ENCODE data around the gene SLC27A3. TPM values are rescaled to one million over a fixed set of nuclear protein-coding genes. Genes with fewer than 3 reads are reported as not detected.
A peak's percentile ranks its signal among the peaks of the same experiment; 100 is the strongest.

SLC27A3 gene
- total RNA-seq, 1 experiment from 2014 or later, result 14.4 TPM

GRCh38 chr1:153776352-153776751 is 1.1 kb downstream of the SLC27A3 start:
- Histone ChIP-seq H3K4me2 (peak overlapping the region; percentile 93), H4K20me1 (ENCODE audit: insufficient read depth) (0 out of 2 replicates have a peak, but pooled peaks cover 4% of the 10 kb centered on the region), H3K27ac (no peak overlapping the region), H3K27me3 (ENCODE audit: insufficient read depth, low read depth) (no peaks in the 10 kb centered on the region), H3K79me2 (ENCODE audit: low read depth) (no peaks in the 10 kb centered on the region), H3K9me3 (ENCODE audit: insufficient read depth, low read depth) (no peaks in the 10 kb centered on the region), H3K4me3 (peak overlapping the region; percentile 89; the same call in 1 of the 2 replicates), H3F3A (ENCODE audit: insufficient read depth, low read depth) (peaks cover 13% of the 10 kb centered on the region; the same call in 1 of the 2 replicates), H3K36me3 (ENCODE audit: low read depth) (no peaks in the 10 kb centered on the region), H2AFZ (peak overlapping the region; percentile 80), H3K9me2 (ENCODE audit: insufficient read depth) (no peaks in the 10 kb centered on the region), H3K4me1 (replicated peaks; ENCODE audit: insufficient read depth) (0 out of 2 replicates have a peak, but pooled peaks cover 12% of the 10 kb centered on the region)
- intact Hi-C loops (cut with micrococcal nuclease; ENCODE audit: unreplicated experiment), result loop anchor here (5.0 kb wide), 1 partner anchor 211 kb away; the partner anchor contains the start of gene RAB13
- TF ChIP-seq, protein P1, sequence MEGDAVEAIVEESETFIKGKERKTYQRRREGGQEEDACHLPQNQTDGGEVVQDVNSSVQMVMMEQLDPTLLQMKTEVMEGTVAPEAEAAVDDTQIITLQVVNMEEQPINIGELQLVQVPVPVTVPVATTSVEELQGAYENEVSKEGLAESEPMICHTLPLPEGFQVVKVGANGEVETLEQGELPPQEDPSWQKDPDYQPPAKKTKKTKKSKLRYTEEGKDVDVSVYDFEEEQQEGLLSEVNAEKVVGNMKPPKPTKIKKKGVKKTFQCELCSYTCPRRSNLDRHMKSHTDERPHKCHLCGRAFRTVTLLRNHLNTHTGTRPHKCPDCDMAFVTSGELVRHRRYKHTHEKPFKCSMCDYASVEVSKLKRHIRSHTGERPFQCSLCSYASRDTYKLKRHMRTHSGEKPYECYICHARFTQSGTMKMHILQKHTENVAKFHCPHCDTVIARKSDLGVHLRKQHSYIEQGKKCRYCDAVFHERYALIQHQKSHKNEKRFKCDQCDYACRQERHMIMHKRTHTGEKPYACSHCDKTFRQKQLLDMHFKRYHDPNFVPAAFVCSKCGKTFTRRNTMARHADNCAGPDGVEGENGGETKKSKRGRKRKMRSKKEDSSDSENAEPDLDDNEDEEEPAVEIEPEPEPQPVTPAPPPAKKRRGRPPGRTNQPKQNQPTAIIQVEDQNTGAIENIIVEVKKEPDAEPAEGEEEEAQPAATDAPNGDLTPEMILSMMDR (conservative IDR thresholded peaks at IDR 0.05), result no peak
- no peak for TF ChIP-seq EZH2 (IDR thresholded peaks at IDR 0.05; ENCODE audit: low read depth)
- no TSS peak for BruUV-seq (replicated peaks)
- DNase-seq, result no peak
- ChIA-PET CTCF (no interaction called here), POLR2A (ENCODE audit: unreplicated experiment) (interaction anchor here (0.6 kb wide), 1 partner anchor 9 kb away, joined by 3 read pairs; no protein-coding TSS in a partner anchor)

DNA sequence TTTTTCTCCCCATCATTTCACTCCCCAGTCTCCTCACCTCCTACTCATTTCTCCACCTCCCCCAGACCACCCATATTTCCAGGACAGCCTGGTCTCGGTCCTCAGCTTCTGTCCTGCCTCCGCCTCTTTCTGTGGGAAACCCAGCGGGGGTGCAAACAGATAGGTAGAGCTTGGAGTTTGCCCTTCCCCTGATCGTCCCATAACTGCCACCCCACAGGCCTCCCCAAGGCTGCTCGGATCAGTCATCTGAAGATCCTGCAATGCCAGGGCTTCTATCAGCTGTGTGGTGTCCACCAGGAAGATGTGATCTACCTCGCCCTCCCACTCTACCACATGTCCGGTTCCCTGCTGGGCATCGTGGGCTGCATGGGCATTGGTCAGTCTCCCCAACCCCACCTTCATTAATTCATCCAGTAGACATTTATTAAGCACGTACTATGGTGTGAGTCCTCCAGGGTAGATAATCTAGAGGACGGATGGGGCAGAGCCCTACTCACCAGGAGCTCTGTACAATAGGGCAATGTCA is 1.7 kb downstream of the SLC27A3 start:
- BruUV-seq (replicated peaks), result no TSS peak
- Histone ChIP-seq H3F3A (ENCODE audit: insufficient read depth, low read depth) (peaks cover 13% of the 10 kb centered on the region; the same call in 1 of the 2 replicates), H3K4me3 (no peak overlapping the region), H3K27me3 (ENCODE audit: insufficient read depth, low read depth) (no peaks in the 10 kb centered on the region), H4K20me1 (ENCODE audit: insufficient read depth) (0 out of 2 replicates have a peak, but pooled peaks cover 4% of the 10 kb centered on the region), H3K4me1 (replicated peaks; ENCODE audit: insufficient read depth) (0 out of 2 replicates have a peak, but pooled peaks cover 12% of the 10 kb centered on the region), H3K27ac (no peak overlapping the region), H3K79me2 (ENCODE audit: low read depth) (no peaks in the 10 kb centered on the region), H3K9me3 (ENCODE audit: insufficient read depth, low read depth) (no peaks in the 10 kb centered on the region), H3K9me2 (ENCODE audit: insufficient read depth) (no peaks in the 10 kb centered on the region), H2AFZ (no peak overlapping the region), H3K36me3 (ENCODE audit: low read depth) (no peaks in the 10 kb centered on the region), H3K4me2 (0 out of 2 replicates have a peak overlapping the region, but pooled peaks have one; percentile 93)
- ChIA-PET POLR2A (ENCODE audit: unreplicated experiment) (no interaction called here), CTCF (no interaction called here)
- TF ChIP-seq EZH2 (IDR thresholded peaks at IDR 0.05; ENCODE audit: low read depth), result no peak
- TF ChIP-seq, protein P1 (conservative IDR thresholded peaks at IDR 0.05), result no peak
- intact Hi-C loops (cut with micrococcal nuclease; ENCODE audit: unreplicated experiment), result loop anchor here (5.0 kb wide), 1 partner anchor 210 kb away; the partner anchor contains the start of gene RAB13
- DNase-seq, result no peak

GRCh38 chr1:153777648-153778047 is 2.4 kb downstream of the SLC27A3 start:
- Histone ChIP-seq H3K4me3 (no peak overlapping the region), H3K27me3 (ENCODE audit: insufficient read depth, low read depth) (no peaks in the 10 kb centered on the region), H3K4me2 (no peak overlapping the region), H3K9me2 (ENCODE audit: insufficient read depth) (no peaks in the 10 kb centered on the region), H3K9me3 (ENCODE audit: insufficient read depth, low read depth) (no peaks in the 10 kb centered on the region), H4K20me1 (ENCODE audit: insufficient read depth) (0 out of 2 replicates have a peak, but pooled peaks cover 4% of the 10 kb centered on the region), H3K79me2 (ENCODE audit: low read depth) (no peaks in the 10 kb centered on the region), H3K36me3 (ENCODE audit: low read depth) (no peaks in the 10 kb centered on the region), H3F3A (ENCODE audit: insufficient read depth, low read depth) (peaks cover 16% of the 10 kb centered on the region; the same call in 1 of the 2 replicates), H3K4me1 (replicated peaks; ENCODE audit: insufficient read depth) (0 out of 2 replicates have a peak, but pooled peaks cover 12% of the 10 kb centered on the region), H2AFZ (no peak overlapping the region), H3K27ac (no peak overlapping the region)
- intact Hi-C loops (cut with micrococcal nuclease; ENCODE audit: unreplicated experiment), result loop anchor here (5.0 kb wide), 1 partner anchor 210 kb away; the partner anchor contains the start of gene RAB13
- ChIA-PET CTCF (no interaction called here), POLR2A (ENCODE audit: unreplicated experiment) (no interaction called here)
- no TSS peak for BruUV-seq (replicated peaks)
- TF ChIP-seq, protein P1 (conservative IDR thresholded peaks at IDR 0.05), result no peak
- TF ChIP-seq EZH2 (IDR thresholded peaks at IDR 0.05; ENCODE audit: low read depth), result no peak
- no peak for DNase-seq
